ENCODE data around the gene LRRC17. TPM values are rescaled to one million over a fixed set of nuclear protein-coding genes. Genes with fewer than 3 reads are reported as not detected.

LRRC17 gene, protein sequence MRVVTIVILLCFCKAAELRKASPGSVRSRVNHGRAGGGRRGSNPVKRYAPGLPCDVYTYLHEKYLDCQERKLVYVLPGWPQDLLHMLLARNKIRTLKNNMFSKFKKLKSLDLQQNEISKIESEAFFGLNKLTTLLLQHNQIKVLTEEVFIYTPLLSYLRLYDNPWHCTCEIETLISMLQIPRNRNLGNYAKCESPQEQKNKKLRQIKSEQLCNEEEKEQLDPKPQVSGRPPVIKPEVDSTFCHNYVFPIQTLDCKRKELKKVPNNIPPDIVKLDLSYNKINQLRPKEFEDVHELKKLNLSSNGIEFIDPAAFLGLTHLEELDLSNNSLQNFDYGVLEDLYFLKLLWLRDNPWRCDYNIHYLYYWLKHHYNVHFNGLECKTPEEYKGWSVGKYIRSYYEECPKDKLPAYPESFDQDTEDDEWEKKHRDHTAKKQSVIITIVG
- total RNA-seq, result 4.2 TPM

DNA sequence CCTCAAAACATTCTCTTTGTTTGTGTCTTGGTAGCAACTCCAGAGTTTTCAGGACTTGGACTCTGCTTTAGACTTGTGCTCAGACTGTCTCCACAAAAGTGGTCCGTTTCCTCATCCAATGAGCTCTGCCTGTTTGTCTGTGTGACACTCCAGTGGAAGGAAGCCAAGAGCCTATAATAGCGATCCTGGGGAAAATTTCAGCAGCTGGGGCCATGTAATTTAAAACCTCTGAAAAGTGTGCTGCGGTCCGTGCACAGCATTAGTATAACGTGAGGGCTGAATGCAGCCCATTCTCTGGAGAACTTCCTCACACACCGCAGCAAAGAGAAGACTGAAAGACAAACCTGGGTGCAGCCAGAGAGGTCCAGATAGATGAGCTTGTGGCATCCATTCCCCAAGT lies at the start of gene LRRC17:
TSS of gene LRRC17 (plus strand) at position 259 of the 400 bp plus-strand sequence. CDS start 20,914 bp downstream, outside the sequence.
- peak; percentile 46 for ATAC-seq
- no peak for DNase-seq (ENCODE audit: low spot score)
- intact Hi-C loops (cut with DNase I), result no loop called here

DNA sequence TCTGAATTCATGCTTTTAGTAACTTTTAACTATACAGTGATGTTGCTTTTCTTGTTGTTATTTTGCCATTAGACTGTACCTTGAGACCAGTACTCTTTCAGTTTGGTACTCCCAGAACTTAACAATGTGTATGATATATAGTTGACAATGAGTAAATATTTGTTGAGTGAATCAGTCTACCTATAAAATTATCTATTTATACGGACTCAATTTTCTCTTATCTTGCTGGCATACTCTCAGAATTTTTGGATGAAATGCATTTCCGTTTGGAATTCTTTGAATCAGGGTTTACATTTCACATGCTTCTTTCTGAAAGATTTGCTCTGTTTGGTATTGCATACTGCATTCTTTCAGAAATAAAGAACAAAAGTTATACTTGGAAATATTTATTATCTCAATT lies 47.8 kb upstream of the LRRC17 start:
- intact Hi-C loops (cut with DNase I), result no loop called here
- DNase-seq (ENCODE audit: low spot score) (no peak), ATAC-seq (no peak)

DNA sequence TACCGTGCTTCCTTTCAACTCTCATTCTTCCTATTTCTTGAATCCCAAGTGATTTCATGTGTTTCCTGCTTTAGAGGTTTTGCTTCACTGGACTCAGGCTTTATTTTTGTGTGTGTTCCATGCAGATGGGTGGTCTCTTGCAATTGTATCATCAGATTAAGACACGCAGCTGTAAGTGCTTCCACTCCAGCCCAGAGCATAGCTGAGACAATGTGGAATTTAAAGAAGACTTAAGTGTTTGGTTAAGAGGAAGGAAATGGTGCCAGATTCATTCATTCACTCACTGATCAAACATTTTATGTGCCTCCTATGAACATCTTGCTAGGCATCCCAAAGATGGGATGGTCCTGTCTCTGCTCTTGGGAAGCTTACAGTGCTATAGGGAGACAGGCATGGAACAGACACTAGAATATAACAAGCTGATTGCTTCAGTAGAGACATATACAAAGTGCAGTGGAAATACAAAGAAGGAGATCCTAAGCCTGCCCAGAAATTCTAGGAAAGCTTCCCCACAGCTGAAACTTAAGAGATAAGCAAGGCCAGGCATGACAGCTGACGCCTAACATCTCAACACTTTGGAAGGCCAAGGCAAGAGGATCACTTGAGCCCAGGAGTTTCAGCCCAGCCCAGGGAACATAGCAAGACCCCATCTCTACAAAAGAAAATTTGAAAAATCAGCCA lies 46.1 kb upstream of the LRRC17 start:
- no peak for DNase-seq (ENCODE audit: low spot score)
- ATAC-seq, result no peak
- intact Hi-C loops (cut with DNase I), result no loop called here

DNA sequence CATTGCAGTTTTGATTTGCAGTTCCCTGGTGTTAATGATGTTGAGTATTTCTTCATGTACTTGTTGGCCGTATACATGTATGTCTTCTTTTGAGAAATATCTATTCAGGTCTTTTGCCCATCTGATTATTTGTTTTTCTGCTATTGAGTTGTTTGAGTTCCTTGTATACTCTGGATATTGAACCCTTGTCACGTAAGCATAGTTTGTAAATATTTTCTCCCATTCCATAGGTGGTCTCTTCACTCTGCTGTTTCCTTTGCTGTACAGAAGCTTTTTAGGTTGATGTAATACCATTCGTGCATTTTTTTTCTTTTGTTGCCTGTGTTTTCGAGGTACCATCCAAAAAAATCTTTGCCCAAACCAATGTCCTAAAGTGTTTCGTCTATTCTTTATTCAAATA lies 43.6 kb upstream of the LRRC17 start:
- intact Hi-C loops (cut with DNase I), result no loop called here
- ATAC-seq (no peak), DNase-seq (ENCODE audit: low spot score) (no peak)

DNA sequence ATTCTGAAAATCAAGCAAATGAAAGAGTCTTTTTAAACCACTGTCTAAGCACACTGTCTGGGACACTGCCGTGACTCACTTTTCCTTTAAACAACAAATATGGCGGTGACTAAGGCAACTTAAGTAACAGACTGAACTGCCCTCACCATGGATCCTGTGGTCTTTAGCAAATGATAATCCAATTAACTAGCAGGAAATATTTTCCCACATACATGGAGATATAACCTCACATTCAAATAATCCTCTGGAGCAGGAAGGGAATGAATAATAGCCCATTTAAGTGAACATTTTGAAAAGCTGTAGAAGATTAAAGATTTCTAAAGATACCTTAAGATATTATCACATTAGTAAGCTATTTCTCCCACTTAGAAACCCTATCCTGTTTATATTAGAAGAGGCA lies 40.3 kb upstream of the LRRC17 start:
- DNase-seq (ENCODE audit: low spot score) (no peak), ATAC-seq (no peak)
- intact Hi-C loops (cut with DNase I), result no loop called here

DNA sequence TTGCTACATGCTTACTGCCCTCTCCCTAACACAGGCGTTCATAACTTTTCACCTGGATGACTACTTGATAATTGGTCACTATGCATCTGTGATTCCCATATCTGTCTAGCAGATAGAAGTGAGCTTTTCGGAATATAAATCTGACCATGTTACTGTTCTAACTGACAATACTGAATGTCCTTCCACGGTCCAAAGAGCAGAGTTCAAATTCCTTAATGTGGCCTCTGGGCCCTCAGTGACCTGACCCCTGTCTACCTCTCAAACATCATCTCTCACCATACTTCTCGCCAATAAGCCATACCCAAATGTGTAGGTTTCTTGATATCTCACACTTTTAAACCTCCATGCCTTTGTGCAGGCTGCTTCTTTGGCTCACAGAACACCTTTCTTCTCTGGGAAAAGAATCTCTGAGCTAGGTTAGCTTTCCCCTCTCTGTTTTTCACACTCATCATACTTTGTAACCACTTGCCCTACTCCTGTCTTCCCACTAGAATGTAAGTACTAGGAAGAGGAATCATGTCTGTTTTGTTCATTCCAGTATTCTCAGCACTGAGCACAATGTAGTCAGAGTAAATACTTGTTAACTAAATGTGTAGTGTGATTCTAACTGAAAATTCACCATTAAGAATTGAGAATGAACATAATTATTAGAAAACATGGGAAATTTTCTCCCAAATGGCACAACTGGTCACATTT lies 39.2 kb upstream of the LRRC17 start:
- ATAC-seq (no peak), DNase-seq (ENCODE audit: low spot score) (no peak)
- intact Hi-C loops (cut with DNase I), result no loop called here

DNA sequence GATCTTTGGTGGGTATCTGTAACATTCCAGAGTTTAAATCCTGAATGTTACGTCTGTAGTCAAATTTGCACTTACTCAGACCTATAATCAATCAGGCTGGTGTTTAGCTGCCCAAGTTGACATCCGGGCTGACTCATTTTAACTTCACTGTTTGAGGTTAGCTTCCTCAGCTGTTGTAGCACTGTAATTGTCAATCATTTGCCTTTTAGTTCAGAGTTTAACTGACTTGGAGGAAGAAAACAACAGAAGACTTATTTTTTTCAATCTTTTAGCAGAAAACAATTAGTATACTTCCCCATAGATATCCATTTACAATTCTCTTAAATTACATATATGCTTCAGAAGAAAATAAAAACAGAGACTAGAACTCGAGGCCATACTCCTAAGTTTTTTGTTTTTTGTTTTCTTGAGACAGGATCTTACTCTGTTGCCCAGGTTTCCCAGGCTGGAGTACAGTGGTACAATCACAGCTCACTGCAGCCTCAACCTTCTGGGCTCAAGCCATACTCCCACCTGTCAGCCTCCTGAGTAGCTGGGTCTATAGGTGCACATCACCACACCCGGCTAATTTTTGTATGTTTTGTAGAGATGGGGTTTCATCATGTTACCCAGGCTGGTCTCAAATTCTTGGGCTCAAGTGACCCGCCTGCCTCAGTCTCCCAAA lies 38.5 kb upstream of the LRRC17 start:
- no peak for ATAC-seq
- DNase-seq (ENCODE audit: low spot score), result no peak
- intact Hi-C loops (cut with DNase I), result no loop called here

DNA sequence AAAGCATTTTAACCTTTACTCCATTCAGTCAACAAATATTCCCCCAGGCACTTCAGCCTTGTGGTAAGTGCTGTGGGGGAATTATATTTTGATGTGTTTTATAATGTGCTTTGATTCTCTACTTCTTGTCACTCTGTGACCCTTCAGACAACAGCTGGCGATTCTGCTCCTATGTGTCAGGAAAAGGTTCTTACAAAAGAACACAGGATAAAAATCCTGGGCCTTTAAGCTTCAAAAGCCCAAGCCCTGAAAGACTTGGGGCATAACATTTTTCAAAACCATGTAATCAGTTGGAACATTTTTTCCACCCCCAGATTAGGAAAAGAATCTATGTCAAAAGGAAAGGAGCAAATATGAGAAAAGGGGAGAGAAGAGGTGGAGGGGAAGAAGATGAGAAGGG lies 37.8 kb upstream of the LRRC17 start:
- intact Hi-C loops (cut with DNase I), result no loop called here
- ATAC-seq, result no peak
- no peak for DNase-seq (ENCODE audit: low spot score)

DNA sequence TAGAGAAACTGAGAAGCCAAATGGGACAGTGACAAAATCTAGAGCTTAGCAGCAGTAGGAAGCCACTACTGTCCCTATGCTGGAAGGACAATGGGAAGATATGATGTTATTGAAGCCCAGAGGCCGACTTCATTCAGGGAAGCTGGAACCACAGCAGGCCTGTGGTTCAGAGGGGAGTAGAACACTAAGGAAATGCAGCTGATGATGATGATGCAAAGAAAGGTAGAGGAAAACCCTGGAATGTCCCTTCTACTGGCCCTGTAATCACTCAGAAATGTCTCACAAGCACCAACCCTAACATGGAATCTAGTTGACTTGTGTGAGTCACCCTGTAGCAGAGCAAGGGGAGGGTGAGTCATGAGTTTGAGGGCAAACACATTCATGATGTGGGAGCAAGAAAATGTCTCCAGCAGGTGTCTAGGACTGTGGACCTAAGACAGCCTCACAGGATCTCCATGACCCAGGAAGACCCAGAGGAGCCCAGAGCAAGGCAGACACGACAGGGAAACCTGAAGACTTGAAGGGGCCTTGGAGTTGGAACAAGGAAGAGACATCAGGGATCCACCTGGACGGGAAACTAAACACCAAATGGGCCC lies 37.0 kb upstream of the LRRC17 start:
- DNase-seq (ENCODE audit: low spot score) (no peak), ATAC-seq (no peak)
- intact Hi-C loops (cut with DNase I), result no loop called here

DNA sequence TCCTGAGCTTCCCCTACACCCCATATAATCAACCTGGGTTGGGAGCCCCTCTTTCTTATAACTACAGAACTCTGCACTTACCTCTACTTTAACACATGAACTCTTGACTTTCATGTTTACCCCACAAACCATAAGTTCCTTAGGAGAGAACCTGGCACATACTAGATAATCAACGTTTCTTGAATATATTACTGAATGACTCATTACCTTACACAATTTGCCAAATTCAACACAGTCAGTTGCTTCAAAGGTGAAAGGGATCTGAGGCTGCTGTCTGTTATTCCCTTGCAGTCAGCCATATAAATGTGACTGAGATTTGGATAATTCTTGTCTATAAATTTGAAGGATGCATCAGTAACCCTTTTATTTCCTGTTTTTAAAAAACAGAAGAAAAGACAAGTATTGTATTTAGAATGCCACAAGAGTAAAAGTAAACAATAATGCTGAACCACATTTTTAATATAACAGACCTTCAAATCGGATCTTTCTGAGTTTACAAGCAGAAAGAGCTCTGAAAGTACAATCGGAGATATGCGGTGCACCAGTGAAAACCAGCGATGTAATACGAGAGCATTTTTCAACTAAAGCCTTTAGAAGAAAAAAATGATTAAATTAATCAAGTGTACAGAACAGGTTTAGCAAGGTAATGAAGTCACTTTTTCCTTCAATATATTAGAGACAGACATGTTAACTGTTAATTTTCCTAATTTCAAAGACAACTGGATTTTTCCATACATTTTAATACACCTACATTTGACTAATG lies 29.5 kb upstream of the LRRC17 start:
- ATAC-seq (no peak), DNase-seq (ENCODE audit: low spot score) (no peak)
- intact Hi-C loops (cut with DNase I), result no loop called here

DNA sequence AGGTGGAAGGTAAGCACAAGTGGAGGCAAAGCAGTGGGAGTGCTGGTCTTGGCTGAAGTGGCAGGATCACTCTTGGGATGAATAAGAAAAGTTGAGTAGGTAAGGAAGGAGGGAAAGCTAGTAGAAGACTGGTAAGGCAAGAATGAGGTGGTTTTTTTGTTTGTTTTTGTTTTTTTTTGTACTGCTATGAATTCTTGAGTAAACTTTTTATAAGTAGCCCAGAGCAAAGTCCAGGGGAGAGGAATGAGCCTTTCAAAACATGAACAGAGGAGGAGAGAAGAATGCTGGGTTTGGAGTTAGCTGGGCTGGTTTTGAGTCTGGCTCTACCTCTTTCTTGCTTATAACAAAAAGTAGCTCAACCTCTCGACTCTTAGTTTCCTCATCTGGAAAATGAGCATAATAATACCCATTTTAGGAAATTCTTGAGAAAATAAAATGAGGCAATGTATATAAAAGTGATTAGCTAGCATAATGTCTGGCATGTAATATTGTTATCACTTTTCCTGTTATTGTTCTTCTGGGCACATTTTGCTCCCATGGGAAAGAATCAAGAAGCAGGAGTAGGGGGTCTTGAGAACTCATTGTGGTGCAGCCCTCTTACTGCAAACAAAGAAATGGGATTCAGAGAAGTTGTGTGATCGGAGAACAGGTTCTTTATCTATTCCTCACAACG lies 24.1 kb upstream of the LRRC17 start:
- ATAC-seq, result no peak
- DNase-seq (ENCODE audit: low spot score), result no peak
- intact Hi-C loops (cut with DNase I), result no loop called here

DNA sequence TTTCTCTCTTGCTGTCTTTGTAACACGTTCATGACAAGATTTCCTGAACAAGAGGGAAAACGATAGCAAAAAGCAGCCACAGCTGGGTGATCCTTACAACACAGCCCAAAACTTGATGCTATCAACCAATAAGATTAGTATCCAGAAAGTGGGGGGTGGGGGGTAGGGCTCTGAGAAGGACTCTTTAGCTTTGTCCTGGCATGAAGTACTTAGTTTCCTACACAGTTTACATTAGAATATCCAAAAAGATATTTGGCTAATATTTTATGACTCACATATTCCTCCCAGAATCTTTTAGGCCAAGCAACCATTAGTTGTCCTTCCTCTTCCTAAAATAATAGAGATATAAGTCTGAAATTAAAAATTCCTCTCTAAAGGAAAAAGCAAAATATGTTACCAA lies 22.9 kb upstream of the LRRC17 start:
- DNase-seq (ENCODE audit: low spot score), result no peak
- intact Hi-C loops (cut with DNase I), result no loop called here
- no peak for ATAC-seq

DNA sequence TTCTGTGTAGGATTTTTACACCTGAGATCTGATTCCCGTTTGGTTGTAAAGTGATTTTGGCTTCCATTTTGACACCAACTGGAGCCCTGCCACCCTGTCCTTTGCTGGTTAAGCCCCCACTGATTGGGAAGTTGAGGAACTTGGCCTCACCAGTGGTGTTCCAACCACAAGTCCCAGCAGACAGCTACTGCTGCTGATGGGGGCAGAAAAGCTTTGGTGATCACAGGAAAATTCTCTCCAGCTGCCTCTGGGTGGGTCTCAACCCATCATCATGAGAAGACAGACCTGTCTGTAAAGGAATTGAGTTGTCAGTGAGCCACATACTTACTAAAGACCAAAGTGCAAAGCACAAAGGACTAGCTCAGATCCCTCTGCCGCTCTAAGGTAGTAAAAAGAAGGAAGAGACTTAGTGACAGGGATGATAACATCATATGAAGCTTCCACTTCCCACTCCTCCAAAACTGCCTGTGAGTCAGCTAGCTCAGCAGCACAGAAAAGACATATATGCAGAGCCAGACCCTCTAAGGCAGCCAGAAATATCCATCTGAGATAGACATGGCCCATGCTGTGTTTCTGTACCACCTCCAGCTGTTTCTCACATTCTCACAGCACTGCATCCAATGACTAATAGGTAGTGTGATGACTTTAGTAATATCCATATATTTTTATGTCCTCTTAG lies 22.4 kb upstream of the LRRC17 start:
- DNase-seq (ENCODE audit: low spot score) (no peak), ATAC-seq (no peak)
- intact Hi-C loops (cut with DNase I), result no loop called here

DNA sequence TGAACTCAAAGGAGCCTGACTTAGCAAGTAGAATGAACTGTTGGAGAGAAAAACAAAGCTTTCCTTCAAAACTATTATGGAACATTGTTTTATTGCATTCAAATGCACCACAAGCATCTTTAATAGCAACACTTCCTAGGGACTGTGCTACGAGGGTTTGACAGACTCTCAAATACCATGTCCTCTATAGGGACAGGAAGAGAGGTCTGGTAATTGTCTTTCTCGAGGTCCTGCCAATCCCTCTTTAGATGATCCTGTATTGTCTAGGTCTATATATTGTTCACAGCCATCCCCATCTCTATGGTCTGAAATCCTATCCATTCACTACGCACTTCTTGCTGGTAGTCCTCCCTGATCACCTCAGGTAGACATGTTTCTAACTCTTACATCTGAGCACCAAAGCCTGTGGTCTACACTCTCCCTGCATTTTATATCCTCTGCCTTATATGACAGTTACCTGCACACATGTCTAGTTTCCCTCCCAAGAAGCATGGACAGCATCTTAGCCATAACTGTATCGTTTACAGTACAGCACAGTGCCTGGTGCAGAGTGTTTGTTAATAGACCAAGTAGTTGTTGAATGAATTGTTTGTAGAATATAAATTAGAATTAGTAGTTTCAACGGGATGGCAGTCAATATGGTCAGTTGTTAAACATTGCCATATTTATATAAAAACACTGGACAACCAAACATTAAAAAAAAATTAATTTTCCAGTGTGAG lies 21.7 kb upstream of the LRRC17 start:
- DNase-seq (ENCODE audit: low spot score) (no peak), ATAC-seq (no peak)
- intact Hi-C loops (cut with DNase I), result no loop called here

DNA sequence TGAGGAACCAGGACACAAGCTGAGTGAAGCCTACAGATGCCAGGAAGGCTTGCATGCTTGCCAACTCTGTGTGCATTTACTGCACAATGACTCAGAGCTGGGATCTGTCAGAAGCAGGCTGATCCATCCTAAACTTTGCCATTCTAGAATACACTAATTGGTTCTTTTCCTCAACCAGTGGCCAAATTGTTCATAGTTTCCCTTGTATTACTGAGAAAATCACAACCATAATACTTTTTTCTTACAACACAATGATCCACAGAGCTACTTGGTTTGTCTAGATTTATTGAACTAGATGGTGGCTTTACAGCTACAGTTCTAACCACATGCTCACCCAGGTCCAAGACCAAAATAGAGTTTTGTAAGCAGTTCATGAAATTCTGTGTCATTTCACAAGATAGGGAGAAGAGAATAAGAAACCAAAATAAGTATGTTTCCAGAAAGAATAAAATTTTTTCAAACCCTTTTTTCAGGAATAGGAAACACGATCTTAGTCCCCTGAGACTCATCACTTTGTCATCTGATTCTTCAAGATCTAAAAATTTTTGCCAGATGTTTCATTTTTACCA lies 21.0 kb upstream of the LRRC17 start:
- ATAC-seq (peak; percentile 70), DNase-seq (ENCODE audit: low spot score) (no peak)
- intact Hi-C loops (cut with DNase I), result no loop called here

DNA sequence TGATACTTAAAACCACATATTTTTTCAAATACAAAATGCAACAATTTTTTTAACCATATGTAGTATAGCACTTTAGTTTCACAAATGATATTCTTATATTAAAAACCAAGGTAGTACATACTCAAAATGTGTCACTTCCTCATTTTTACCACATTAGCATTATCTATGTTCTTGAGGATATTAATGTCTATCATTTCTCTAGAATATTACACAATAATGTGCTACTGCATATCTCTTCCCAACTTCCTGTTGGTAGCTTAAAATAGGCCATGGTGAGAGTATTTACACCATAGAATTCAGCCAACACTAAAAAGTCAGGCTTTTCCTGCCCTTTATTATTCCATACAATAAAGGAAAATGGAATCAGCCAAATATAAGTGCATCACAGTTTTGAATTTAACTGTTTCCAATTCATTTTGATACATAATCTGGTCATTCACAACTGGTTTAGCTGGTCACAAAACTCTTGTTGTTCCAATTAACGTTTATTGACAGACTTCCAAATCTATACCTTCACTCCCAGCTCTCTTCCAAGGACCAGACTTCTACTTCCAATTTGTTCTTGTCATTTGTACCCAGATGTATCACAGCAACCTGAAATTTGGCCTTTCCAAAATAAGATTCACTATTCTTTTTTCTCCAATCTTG lies 20.0 kb upstream of the LRRC17 start:
- ATAC-seq, result no peak
- DNase-seq (ENCODE audit: low spot score), result no peak
- intact Hi-C loops (cut with DNase I), result no loop called here

Measured in sciatic nerve (tissue), 2 donors.